Endothelial cell (in vitro differentiated cells): ENCODE data around the gene RSAD2. TPM values are rescaled to one million over a fixed set of nuclear protein-coding genes. Genes with fewer than 3 reads are reported as not detected.

ENCODE experiments used
- DNase-seq: peaks from one replicate; pipeline ENCODE4 v3.0.0; 2021; ENCODE audit warnings: low spot score
- H3K27ac Mint-ChIP-seq: one replicate; pipeline ENCODE4 v1.8.0; 2021; ENCODE audit warnings: mixed read lengths, inconsistent platforms; ENCODE audit not compliant: unreplicated experiment
- H3K27me3 Mint-ChIP-seq: one replicate; pipeline ENCODE4 v1.8.0; 2021; ENCODE audit warnings: mild to moderate bottlenecking, moderate library complexity, mixed read lengths, inconsistent platforms; ENCODE audit not compliant: unreplicated experiment
- H3K36me3 Mint-ChIP-seq: one replicate; pipeline ENCODE4 v1.8.0; 2021; ENCODE audit warnings: mild to moderate bottlenecking, low read depth, mixed read lengths, inconsistent platforms; ENCODE audit not compliant: unreplicated experiment
- H3K4me1 Mint-ChIP-seq: one replicate; pipeline ENCODE4 v1.8.0; 2021; ENCODE audit warnings: mild to moderate bottlenecking, mixed read lengths, inconsistent platforms; ENCODE audit not compliant: unreplicated experiment
- H3K4me3 Mint-ChIP-seq: one replicate; pipeline ENCODE4 v1.8.0; 2021; ENCODE audit warnings: mild to moderate bottlenecking, mixed read lengths, inconsistent platforms; ENCODE audit not compliant: unreplicated experiment
- H3K9me3 Mint-ChIP-seq: one replicate; pipeline ENCODE4 v1.8.0; 2021; ENCODE audit warnings: mixed read lengths, inconsistent platforms; ENCODE audit not compliant: unreplicated experiment
- CTCF ChIP-seq: fragments of 200-600 bp; sonication (generic); IDR thresholded peaks from one replicate; pipeline ENCODE4 v1.5.0; 2021; ENCODE audit warnings: antibody characterized with exemption; ENCODE audit not compliant: unreplicated experiment
- total RNA-seq: library from RNA; stranded (reverse); fragmentation: NEBNext Ultra II Directional; extraction: Animal tissue kit (Norgen Biotek cat#: 25700); gene quantifications from one replicate; pipeline ENCODE4 v1.2.1, GENCODE V29; 2021; ENCODE audit not compliant: unreplicated experiment

Gene RSAD2
- total RNA-seq, 1 donor from 2014 or later = 0.28 TPM

- Mint-ChIP-seq H3K4me3 (no peak overlapping the region), H3K27me3 (peaks cover 13% of the 10 kb centered on the region), H3K9me3 (no peaks in the 10 kb centered on the region), H3K4me1 (peaks cover 48% of the 10 kb centered on the region), H3K27ac (no peak overlapping the region), H3K36me3 (peaks cover 18% of the 10 kb centered on the region)
- TF ChIP-seq CTCF = no peak
- no peak for DNase-seq
These were observed 48.6 kb downstream of the RSAD2 start for GRCh38 chr2:6926071-6926732.

GRCh38 chr2:6927186-6927585, 49.6 kb downstream of the RSAD2 start:
- Mint-ChIP-seq H3K9me3 (no peaks in the 10 kb centered on the region), H3K4me3 (no peak overlapping the region), H3K36me3 (peaks cover 18% of the 10 kb centered on the region), H3K27ac (no peak overlapping the region), H3K4me1 (peaks cover 38% of the 10 kb centered on the region), H3K27me3 (peaks cover 12% of the 10 kb centered on the region)
- no peak for DNase-seq
- TF ChIP-seq CTCF = no peak

GRCh38 chr2:6927753-6928152, 50.2 kb downstream of the RSAD2 start:
- peaks cover 37% of the 10 kb centered on the region for H3K4me1 Mint-ChIP-seq
- no peak overlapping the region for H3K27ac Mint-ChIP-seq
- peaks cover 18% of the 10 kb centered on the region for H3K36me3 Mint-ChIP-seq
- no peak for DNase-seq
- peaks cover 12% of the 10 kb centered on the region for H3K27me3 Mint-ChIP-seq
- H3K4me3 Mint-ChIP-seq = no peak overlapping the region
- H3K9me3 Mint-ChIP-seq = no peaks in the 10 kb centered on the region
- no peak for TF ChIP-seq CTCF

GRCh38 chr2:6928452-6928851, 50.9 kb downstream of the RSAD2 start:
- DNase-seq = no peak
- TF ChIP-seq CTCF = no peak

GRCh38 chr2:6929196-6929819, 51.7 kb downstream of the RSAD2 start:
- Mint-ChIP-seq H3K4me1 (peaks cover 26% of the 10 kb centered on the region), H3K27ac (no peak overlapping the region), H3K9me3 (no peaks in the 10 kb centered on the region), H3K27me3 (peaks cover 5% of the 10 kb centered on the region), H3K4me3 (no peak overlapping the region), H3K36me3 (peaks cover 9% of the 10 kb centered on the region)
- TF ChIP-seq CTCF = no peak
- DNase-seq = no peak

More at GRCh38 chr2:6928452-6928851, 50.9 kb downstream of the RSAD2 start:
- Mint-ChIP-seq H3K27me3 (peaks cover 10% of the 10 kb centered on the region), H3K4me1 (peaks cover 33% of the 10 kb centered on the region), H3K27ac (no peak overlapping the region), H3K9me3 (no peaks in the 10 kb centered on the region), H3K4me3 (no peak overlapping the region), H3K36me3 (peaks cover 16% of the 10 kb centered on the region)
